ENCODE data around the gene SLC20A1. TPM values are rescaled to one million over a fixed set of nuclear protein-coding genes. Genes with fewer than 3 reads are reported as not detected.

SLC20A1 gene
- total RNA-seq, 1 donor from 2014 or later = 96.7 TPM

- H3K27me3 Mint-ChIP-seq (ENCODE audit: low read depth, unreplicated experiment) = peaks cover 1% of the 10 kb centered on the region
- no peaks in the 10 kb centered on the region for H3K9me3 ChIP-seq (ENCODE audit: insufficient read depth, low read depth, low read length)
- TF ChIP-seq CTCF (IDR thresholded peaks at IDR 0.05; ENCODE audit: insufficient read depth, low read depth, low read length) = no peak
- TF ChIP-seq EZH2 (IDR thresholded peaks at IDR 0.05; ENCODE audit: insufficient read depth, low read length) = no peak
- no peaks in the 10 kb centered on the region for H3K9me3 Mint-ChIP-seq (ENCODE audit: unreplicated experiment)
- no peak overlapping the region for H3K9ac ChIP-seq (ENCODE audit: low read length)
- no peak overlapping the region for H2AFZ ChIP-seq (ENCODE audit: low read depth, low read length)
- H3K36me3 ChIP-seq (ENCODE audit: insufficient read depth, low read length) = no peaks in the 10 kb centered on the region
- H3K4me3 Mint-ChIP-seq (ENCODE audit: unreplicated experiment) = no peak overlapping the region
- no peaks in the 10 kb centered on the region for H4K20me1 ChIP-seq (ENCODE audit: insufficient read depth, low read length)
- no peaks in the 10 kb centered on the region for H3K36me3 Mint-ChIP-seq (ENCODE audit: low read depth, unreplicated experiment)
- H3K4me3 ChIP-seq (ENCODE audit: insufficient read depth, low read depth, low read length) = no peak overlapping the region
- H3K27ac Mint-ChIP-seq (ENCODE audit: unreplicated experiment) = no peak overlapping the region
- H3K79me2 ChIP-seq (ENCODE audit: insufficient read depth, low read length) = no peaks in the 10 kb centered on the region
- H3K4me1 ChIP-seq (ENCODE audit: insufficient read depth, low read length) = peaks cover 21% of the 10 kb centered on the region
- DNase-seq (ENCODE audit: low read depth) (no peak), FAIRE-seq (no peak)
- no peak overlapping the region for H3K4me2 ChIP-seq (ENCODE audit: low read length)
- H3K27me3 ChIP-seq (ENCODE audit: insufficient read depth, low read length) = no peaks in the 10 kb centered on the region
- no peak overlapping the region for H3K27ac ChIP-seq (ENCODE audit: low read depth, low read length)
- H3K4me1 Mint-ChIP-seq (ENCODE audit: low read depth, unreplicated experiment) = peaks cover 21% of the 10 kb centered on the region
Observed at GRCh38 chr2:112694182-112694581, 48.4 kb downstream of the SLC20A1 start.

GRCh38 chr2:112698834-112699515 lies 53.2 kb downstream of the SLC20A1 start:
- no peak overlapping the region for H3K27ac Mint-ChIP-seq (ENCODE audit: unreplicated experiment)
- peaks cover 4% of the 10 kb centered on the region for H3K27me3 Mint-ChIP-seq (ENCODE audit: low read depth, unreplicated experiment)
- H3K4me3 Mint-ChIP-seq (ENCODE audit: unreplicated experiment) = no peak overlapping the region
- no peak for DNase-seq (ENCODE audit: low read depth)
- no peak overlapping the region for H3K27ac ChIP-seq (ENCODE audit: low read depth, low read length)
- no peaks in the 10 kb centered on the region for H4K20me1 ChIP-seq (ENCODE audit: insufficient read depth, low read length)
- FAIRE-seq = no peak
- H3K36me3 ChIP-seq (ENCODE audit: insufficient read depth, low read length) = no peaks in the 10 kb centered on the region
- H3K4me3 ChIP-seq (ENCODE audit: insufficient read depth, low read depth, low read length) = no peak overlapping the region
- H3K4me1 Mint-ChIP-seq (ENCODE audit: low read depth, unreplicated experiment) = no peaks in the 10 kb centered on the region
- H3K9me3 Mint-ChIP-seq (ENCODE audit: unreplicated experiment) = no peaks in the 10 kb centered on the region
- no peak overlapping the region for H2AFZ ChIP-seq (ENCODE audit: low read depth, low read length)
- H3K36me3 Mint-ChIP-seq (ENCODE audit: low read depth, unreplicated experiment) = no peaks in the 10 kb centered on the region
- H3K4me2 ChIP-seq (ENCODE audit: low read length) = no peak overlapping the region
- no peaks in the 10 kb centered on the region for H3K27me3 ChIP-seq (ENCODE audit: insufficient read depth, low read length)
- no peaks in the 10 kb centered on the region for H3K9me3 ChIP-seq (ENCODE audit: insufficient read depth, low read depth, low read length)
- H3K9ac ChIP-seq (ENCODE audit: low read length) = no peak overlapping the region
- H3K4me1 ChIP-seq (ENCODE audit: insufficient read depth, low read length) = no peaks in the 10 kb centered on the region
- TF ChIP-seq EZH2 (IDR thresholded peaks at IDR 0.05; ENCODE audit: insufficient read depth, low read length) (no peak), CTCF (IDR thresholded peaks at IDR 0.05; ENCODE audit: insufficient read depth, low read depth, low read length) (no peak)
- no peaks in the 10 kb centered on the region for H3K79me2 ChIP-seq (ENCODE audit: insufficient read depth, low read length)

GRCh38 chr2:112699984-112700667 lies 54.4 kb downstream of the SLC20A1 start:
- Histone ChIP-seq H3K4me3 (ENCODE audit: insufficient read depth, low read depth, low read length) (no peak overlapping the region), H3K79me2 (ENCODE audit: insufficient read depth, low read length) (no peaks in the 10 kb centered on the region), H3K27ac (ENCODE audit: low read depth, low read length) (no peak overlapping the region), H4K20me1 (ENCODE audit: insufficient read depth, low read length) (no peaks in the 10 kb centered on the region), H3K27me3 (ENCODE audit: insufficient read depth, low read length) (no peaks in the 10 kb centered on the region), H3K4me2 (ENCODE audit: low read length) (no peak overlapping the region), H3K36me3 (ENCODE audit: insufficient read depth, low read length) (no peaks in the 10 kb centered on the region), H3K9ac (ENCODE audit: low read length) (no peak overlapping the region), H3K4me1 (ENCODE audit: insufficient read depth, low read length) (no peaks in the 10 kb centered on the region), H3K9me3 (ENCODE audit: insufficient read depth, low read depth, low read length) (no peaks in the 10 kb centered on the region), H2AFZ (ENCODE audit: low read depth, low read length) (no peak overlapping the region)
- DNase-seq (ENCODE audit: low read depth) (no peak), FAIRE-seq (no peak)
- no peak for TF ChIP-seq EZH2 (IDR thresholded peaks at IDR 0.05; ENCODE audit: insufficient read depth, low read length)
- no peak for TF ChIP-seq CTCF (IDR thresholded peaks at IDR 0.05; ENCODE audit: insufficient read depth, low read depth, low read length)
- H3K27ac Mint-ChIP-seq (ENCODE audit: unreplicated experiment) = no peak overlapping the region
- no peaks in the 10 kb centered on the region for H3K36me3 Mint-ChIP-seq (ENCODE audit: low read depth, unreplicated experiment)
- no peak overlapping the region for H3K4me3 Mint-ChIP-seq (ENCODE audit: unreplicated experiment)
- H3K4me1 Mint-ChIP-seq (ENCODE audit: low read depth, unreplicated experiment) = no peaks in the 10 kb centered on the region
- peaks cover 9% of the 10 kb centered on the region for H3K27me3 Mint-ChIP-seq (ENCODE audit: low read depth, unreplicated experiment)
- no peaks in the 10 kb centered on the region for H3K9me3 Mint-ChIP-seq (ENCODE audit: unreplicated experiment)

All from astrocyte (in vitro differentiated cells and primary cell).